Keratinocyte (primary cell): ENCODE results near the gene IRGQ. TPM values are rescaled to one million over a fixed set of nuclear protein-coding genes. Genes with fewer than 3 reads are reported as not detected.

Source experiments
- DNase-seq: peaks from one replicate; pipeline ENCODE4 v3.0.0-alpha.2; 2011; ENCODE audit warnings: low read depth, missing footprints, low spot score
- FAIRE-seq: peaks from 2 replicates; lab custom pipeline; 2011; peaks lifted over from hg19 to GRCh38; lab: Jason Lieb, UNC
- H2AFZ ChIP-seq: 2 replicates; pipeline ENCODE4 v1.6.0; 2012; ENCODE audit warnings: low read length, control low read depth, inconsistent platforms; ENCODE audit not compliant: control insufficient read depth
- H3K27ac ChIP-seq: 2 replicates; pipeline ENCODE4 v1.5.1; 2011; ENCODE audit warnings: low read length; ENCODE audit not compliant: control insufficient read depth, insufficient read depth
- H3K27me3 ChIP-seq: 3 replicates; pipeline ENCODE4 v1.6.0; 2011; ENCODE audit warnings: low read length; ENCODE audit not compliant: control insufficient read depth, insufficient read depth; ENCODE audit errors: extremely low read depth
- H3K36me3 ChIP-seq, 2 experiments: 2 replicates in 1 of 2; 3 replicates in 1 of 2; pipeline ENCODE4 v1.5.1; 2011; ENCODE audit warnings: low read length in 2 of 2, mild to moderate bottlenecking in 1 of 2; ENCODE audit not compliant: control insufficient read depth in 2 of 2, insufficient read depth in 2 of 2; ENCODE audit errors: extremely low read depth in 1 of 2
- H3K4me1 ChIP-seq: 3 replicates; pipeline ENCODE4 v1.5.1; 2011; ENCODE audit warnings: low read length; ENCODE audit not compliant: control insufficient read depth, insufficient read depth; ENCODE audit errors: extremely low read depth
- H3K4me2 ChIP-seq: 3 replicates; pipeline ENCODE4 v1.6.0; 2011; ENCODE audit warnings: low read depth, low read length; ENCODE audit not compliant: control insufficient read depth, insufficient read depth; ENCODE audit errors: extremely low read depth
- H3K4me3 ChIP-seq, 3 experiments: fragments of 200-600 bp in 1 of 3; sonication (generic) in 1 of 3; 2 replicates in 2 of 3; 3 replicates in 1 of 3; pipeline ENCODE4 v1.5.1; 2011 to 2016; ENCODE audit warnings: low read length in 3 of 3, mild to moderate bottlenecking in 3 of 3, control low read depth in 2 of 3, inconsistent platforms in 1 of 3, low read depth in 1 of 3, mixed read lengths in 1 of 3, mixed run types in 1 of 3, moderate library complexity in 1 of 3; ENCODE audit not compliant: control insufficient read depth in 2 of 3, insufficient read depth in 2 of 3; ENCODE audit errors: extremely low read depth in 1 of 3
- H3K79me2 ChIP-seq: 2 replicates; pipeline ENCODE4 v1.6.0; 2012; ENCODE audit warnings: low read length; ENCODE audit not compliant: control insufficient read depth, insufficient read depth
- H3K9ac ChIP-seq: 3 replicates; pipeline ENCODE4 v1.6.0; 2011; ENCODE audit warnings: low read length; ENCODE audit not compliant: control insufficient read depth, insufficient read depth; ENCODE audit errors: extremely low read depth
- H3K9me1 ChIP-seq: 3 replicates; pipeline ENCODE4 v1.6.0; 2011; ENCODE audit warnings: low read length; ENCODE audit not compliant: control insufficient read depth, insufficient read depth; ENCODE audit errors: extremely low read depth
- H3K9me3 ChIP-seq: 2 replicates; pipeline ENCODE4 v1.5.1; 2012; ENCODE audit warnings: low read depth, low read length; ENCODE audit not compliant: control insufficient read depth
- H4K20me1 ChIP-seq: 3 replicates; pipeline ENCODE4 v1.6.0; 2011; ENCODE audit warnings: low read length; ENCODE audit not compliant: control insufficient read depth, insufficient read depth; ENCODE audit errors: extremely low read depth
- EZH2 ChIP-seq: IDR thresholded peaks from one replicate; pipeline ENCODE4 v1.6.1; 2012; ENCODE audit warnings: inconsistent platforms, mild to moderate bottlenecking, low read length, moderate library complexity
- dilution Hi-C: fragments of 300-500 bp; cut with MboI; formaldehyde crosslinking; loops from one replicate; pipeline ENCODE4 v1.7.0; 2020; ENCODE audit warnings: low sequenced_read_pairs; ENCODE audit not compliant: extremely low pct_ligation_motif_present
- polyA plus RNA-seq, 5 experiments: library from polyadenylated mRNA; depleted of rRNA in 3 of 5; stranded (reverse) in 3 of 5; stranded (forward) in 1 of 5; unstranded in 1 of 5; fragments of >200 nt; gene quantifications; 1 replicate in 1 of 5; 2 replicates in 3 of 5; 3 replicates in 1 of 5; pipeline versions ENCODE4 v1.2.1 to v1.2.3, GENCODE V29; 2011 to 2012; ENCODE audit warnings: missing spikeins in 2 of 5, low read depth in 1 of 5, low replicate concordance in 1 of 5
- TF ChIP-seq, protein P1 (sequence below), 3 experiments: IDR thresholded peaks in 1 of 3; conservative IDR thresholded peaks in 1 of 3; optimal IDR thresholded peaks in 1 of 3; 2 replicates in 2 of 3; 3 replicates in 1 of 3; pipeline versions ENCODE3 to v1.5.1; 2011; ENCODE audit warnings: low read length in 3 of 3, mild to moderate bottlenecking in 3 of 3, moderate library complexity in 2 of 3, control low read depth in 1 of 3, inconsistent platforms in 1 of 3; ENCODE audit not compliant: insufficient read depth in 2 of 3; ENCODE audit errors: extremely low read depth in 1 of 3

The IRGQ gene
- polyA plus RNA-seq, 1 donor (not counting 4 experiments of a cell fraction or from before 2014, with no cell fraction given), result 12.9 TPM

DNA sequence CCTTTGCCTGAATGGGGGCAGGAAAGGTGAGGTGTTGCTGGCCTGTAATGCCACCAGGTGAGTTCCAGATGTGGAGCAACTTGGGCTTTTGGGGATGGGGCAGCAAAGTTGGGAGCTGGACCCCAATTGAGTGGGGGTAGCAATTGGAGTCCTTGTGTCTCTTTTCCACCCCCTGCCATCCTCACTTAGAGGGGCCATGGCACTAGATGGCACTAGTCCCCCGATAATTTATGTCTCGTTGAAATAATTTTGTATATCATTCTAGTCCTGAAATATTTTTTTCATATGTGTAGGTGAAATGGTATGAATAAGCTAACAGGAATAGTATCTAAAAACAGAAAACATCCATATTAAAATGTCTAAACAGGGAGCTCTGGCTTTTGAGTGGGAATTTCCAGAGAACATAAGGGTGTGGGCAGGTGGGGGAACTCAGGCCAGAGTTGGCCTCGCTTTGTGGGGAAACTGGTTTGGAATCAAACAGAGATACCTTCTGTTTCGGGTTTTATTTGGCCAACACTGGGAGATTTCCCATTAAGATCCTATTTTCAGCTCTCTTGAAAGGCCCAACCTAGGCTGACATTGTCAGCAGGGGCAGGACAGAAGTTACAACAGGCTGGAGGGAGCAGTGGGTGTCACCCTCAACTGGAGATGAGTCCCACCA, 3.8 kb upstream of the IRGQ start:
- H3K4me1 ChIP-seq, result peaks cover 14% of the 10 kb centered on the region
- peaks cover 34% of the 10 kb centered on the region for H3K79me2 ChIP-seq
- no peak overlapping the region for H2AFZ ChIP-seq
- dilution Hi-C loops, result no loop called here
- no peak overlapping the region for H3K27ac ChIP-seq
- no peaks in the 10 kb centered on the region for H3K27me3 ChIP-seq
- TF ChIP-seq, protein P1, sequence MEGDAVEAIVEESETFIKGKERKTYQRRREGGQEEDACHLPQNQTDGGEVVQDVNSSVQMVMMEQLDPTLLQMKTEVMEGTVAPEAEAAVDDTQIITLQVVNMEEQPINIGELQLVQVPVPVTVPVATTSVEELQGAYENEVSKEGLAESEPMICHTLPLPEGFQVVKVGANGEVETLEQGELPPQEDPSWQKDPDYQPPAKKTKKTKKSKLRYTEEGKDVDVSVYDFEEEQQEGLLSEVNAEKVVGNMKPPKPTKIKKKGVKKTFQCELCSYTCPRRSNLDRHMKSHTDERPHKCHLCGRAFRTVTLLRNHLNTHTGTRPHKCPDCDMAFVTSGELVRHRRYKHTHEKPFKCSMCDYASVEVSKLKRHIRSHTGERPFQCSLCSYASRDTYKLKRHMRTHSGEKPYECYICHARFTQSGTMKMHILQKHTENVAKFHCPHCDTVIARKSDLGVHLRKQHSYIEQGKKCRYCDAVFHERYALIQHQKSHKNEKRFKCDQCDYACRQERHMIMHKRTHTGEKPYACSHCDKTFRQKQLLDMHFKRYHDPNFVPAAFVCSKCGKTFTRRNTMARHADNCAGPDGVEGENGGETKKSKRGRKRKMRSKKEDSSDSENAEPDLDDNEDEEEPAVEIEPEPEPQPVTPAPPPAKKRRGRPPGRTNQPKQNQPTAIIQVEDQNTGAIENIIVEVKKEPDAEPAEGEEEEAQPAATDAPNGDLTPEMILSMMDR (optimal IDR thresholded peaks at IDR 0.05 in 1 of 3, IDR thresholded peaks at IDR 0.05 in 1 of 3, conservative IDR thresholded peaks at IDR 0.05 in 1 of 3; ENCODE audit: extremely low read depth in 1 of 3, insufficient read depth in 2 of 3, low read length in 3 of 3), result peak in 1 of 3 experiments; percentile 28
- TF ChIP-seq EZH2, result no peak
- no peak overlapping the region for H3K9ac ChIP-seq
- FAIRE-seq (no peak), DNase-seq (no peak)
- no peaks in the 10 kb centered on the region for H4K20me1 ChIP-seq
- no peaks in the 10 kb centered on the region for H3K9me1 ChIP-seq
- H3K4me3 ChIP-seq, result no peak overlapping the region
- H3K9me3 ChIP-seq, result no peaks in the 10 kb centered on the region
- H3K36me3 ChIP-seq, result peaks cover 22 to 23% of the 10 kb centered on the region in 2 experiments
- H3K4me2 ChIP-seq, result no peak overlapping the region

GRCh38 chr19:43598445-43599240, 2.7 kb upstream of the IRGQ start:
- Histone ChIP-seq H3K9me3 (no peaks in the 10 kb centered on the region), H3K9me1 (no peaks in the 10 kb centered on the region), H4K20me1 (peaks cover 5% of the 10 kb centered on the region), H3K4me1 (peaks cover 24% of the 10 kb centered on the region), H3K4me2 (no peak overlapping the region), H3K27me3 (no peaks in the 10 kb centered on the region), H3K4me3 (no peak overlapping the region), H3K27ac (no peak overlapping the region), H3K36me3 (peaks cover 22 to 31% of the 10 kb centered on the region in 2 experiments), H2AFZ (no peak overlapping the region), H3K79me2 (peaks cover 45% of the 10 kb centered on the region), H3K9ac (no peak overlapping the region)
- DNase-seq, result no peak
- TF ChIP-seq, protein P1 (optimal IDR thresholded peaks at IDR 0.05 in 1 of 3, IDR thresholded peaks at IDR 0.05 in 1 of 3, conservative IDR thresholded peaks at IDR 0.05 in 1 of 3; ENCODE audit: extremely low read depth in 1 of 3, insufficient read depth in 2 of 3, low read length in 3 of 3), result no peak
- no peak for TF ChIP-seq EZH2
- FAIRE-seq, result no peak
- dilution Hi-C loops, result no loop called here
